GM12878 (cell line): ENCODE results near the gene PIP5KL1. TPM values are rescaled to one million over a fixed set of nuclear protein-coding genes. Genes with fewer than 3 reads are reported as not detected.

Experiments
- ASH2L ChIP-seq: fragments of 300-600, 200-600 bp; sonication (generic); IDR thresholded peaks from 2 replicates; pipeline ENCODE4 v1.6.1; 2017; ENCODE audit warnings: low read depth, mild to moderate bottlenecking, borderline replicate concordance
- CEBPB ChIP-seq, 2 experiments: fragments of 150-350 bp in 1 of 2; IDR thresholded peaks; 2 replicates each; pipeline ENCODE4 v1.6.1; 2012 to 2014; ENCODE audit warnings: low read depth in 2 of 2, low read length in 2 of 2, borderline replicate concordance in 1 of 2, inconsistent platforms in 1 of 2
- CHD2 ChIP-seq: IDR thresholded peaks from 2 replicates; pipeline ENCODE4 v1.6.1; 2011; ENCODE audit warnings: low read depth, low read length, improper control_type of control experiment, borderline replicate concordance
- CREB1 ChIP-seq: IDR thresholded peaks from 2 replicates; pipeline ENCODE4 v1.6.1; 2012; ENCODE audit warnings: low read depth, mild to moderate bottlenecking, inconsistent platforms
- ESRRA ChIP-seq: IDR thresholded peaks from 2 replicates; pipeline ENCODE4 v1.6.1; 2012; ENCODE audit warnings: mild to moderate bottlenecking, low read length, improper control_type of control experiment
- FOS ChIP-seq: IDR thresholded peaks from 3 replicates; pipeline ENCODE4 v1.6.1; 2011; ENCODE audit warnings: borderline replicate concordance; ENCODE audit not compliant: insufficient read length; ENCODE audit errors: extremely low read depth
- LARP7 ChIP-seq: fragments of 450-650 bp; IDR thresholded peaks from 2 replicates; pipeline ENCODE4 v1.6.1; 2017; ENCODE audit warnings: mild to moderate bottlenecking
- PAX5 ChIP-seq: IDR thresholded peaks from 2 replicates; pipeline ENCODE4 v1.6.1; 2011; ENCODE audit warnings: low read depth, low read length, borderline replicate concordance
- RAD51 ChIP-seq: fragments of 450-650 bp; IDR thresholded peaks from 2 replicates; pipeline ENCODE4 v1.6.1; 2016; ENCODE audit warnings: moderate library complexity, mild to moderate bottlenecking, inconsistent platforms
- SIX5 ChIP-seq: IDR thresholded peaks from 2 replicates; pipeline ENCODE4 v1.6.1; 2011; ENCODE audit warnings: mild to moderate bottlenecking, low read depth, low read length, moderate library complexity; ENCODE audit not compliant: severe bottlenecking
- SMAD5 ChIP-seq: IDR thresholded peaks from 2 replicates; pipeline ENCODE4 v1.6.1; 2016; ENCODE audit warnings: antibody characterized with exemption, low read depth
- SPI1 ChIP-seq: IDR thresholded peaks from 2 replicates; pipeline ENCODE4 v1.6.1; 2011; ENCODE audit warnings: low read depth, mild to moderate bottlenecking, low read length, moderate library complexity, borderline replicate concordance; ENCODE audit not compliant: insufficient read depth
- SUZ12 ChIP-seq: fragments of 200-600 bp; sonication (generic); IDR thresholded peaks from one replicate; pipeline ENCODE4 v1.6.1; 2018; ENCODE audit warnings: antibody characterized with exemption, mild to moderate bottlenecking; ENCODE audit not compliant: unreplicated experiment
- TCF7 ChIP-seq: IDR thresholded peaks from 2 replicates; pipeline ENCODE4 v1.6.1; 2014; ENCODE audit warnings: antibody characterized with exemption, borderline replicate concordance
- ZNF24 ChIP-seq: fragments of 450-650 bp; IDR thresholded peaks from 2 replicates; pipeline ENCODE4 v1.6.1; 2017; ENCODE audit warnings: antibody characterized with exemption, mild to moderate bottlenecking
- ZNF384 ChIP-seq: IDR thresholded peaks from 2 replicates; pipeline ENCODE4 v1.6.1; 2012; ENCODE audit warnings: low read depth, mild to moderate bottlenecking, low read length, improper control_type of control experiment, borderline replicate concordance
- polyA plus RNA-seq, 11 experiments: library from polyadenylated mRNA; depleted of rRNA in 4 of 11; unstranded in 6 of 11; stranded (reverse) in 5 of 11; fragments of >200 nt; fragmentation: Nextera tagmentation in 4 of 11; fragmentation: Illumina TruSeq in 1 of 11; extraction: Ambion mirVana in 4 of 11; extraction: Trizol in 1 of 11; gene quantifications; 1 replicate in 1 of 11; 2 replicates in 10 of 11; pipeline versions ENCODE4 v1.2.1 to v1.2.3, GENCODE V29; 2011 to 2016; ENCODE audit warnings: inconsistent platforms in 2 of 11, missing spikeins in 2 of 11, low read depth in 1 of 11
- total RNA-seq, 4 experiments: library from RNA; depleted of rRNA in 3 of 4; stranded (reverse); fragments of >200 nt in 3 of 4; fragmentation: Illumina TruSeq in 1 of 4; extraction: Trizol in 1 of 4; gene quantifications; 2 replicates each; pipeline versions ENCODE4 v1.2.1 to v1.2.3, GENCODE V29; 2013 to 2021
- TF ChIP-seq, protein P1 (sequence below): fragments of 450-650 bp; IDR thresholded peaks from 2 replicates; pipeline ENCODE4 v1.6.1; 2017; ENCODE audit warnings: antibody characterized with exemption, mild to moderate bottlenecking, moderate library complexity
- TF ChIP-seq, protein P2 (sequence below): fragments of 450-650 bp; IDR thresholded peaks from 2 replicates; pipeline ENCODE4 v1.6.1; 2014; ENCODE audit warnings: mild to moderate bottlenecking
- TF ChIP-seq, protein P3 (sequence below): IDR thresholded peaks from 2 replicates; pipeline ENCODE4 v1.6.1; 2011; ENCODE audit warnings: borderline replicate concordance, low read depth, mild to moderate bottlenecking, moderate library complexity, mixed read lengths, low read length; ENCODE audit not compliant: insufficient read depth; ENCODE audit errors: extremely low read length
- TF ChIP-seq, protein P4 (sequence below): IDR thresholded peaks from 2 replicates; pipeline ENCODE4 v1.6.1; 2011; ENCODE audit warnings: low read depth, low read length, improper control_type of control experiment, borderline replicate concordance
- TF ChIP-seq, protein P5 (sequence below): fragments of 450-650 bp; formaldehyde crosslinking; IDR thresholded peaks from 2 replicates; pipeline ENCODE4 v1.4.0; 2020; ENCODE audit warnings: mild to moderate bottlenecking, moderate library complexity

Gene PIP5KL1
- total and polyA plus RNA-seq, 10 of the 15 experiments (the other 5 are each of a cell fraction or from before 2014, with no cell fraction given), result 0.04 to 0.67 (median 0.43) TPM; not detected in 2

DNA sequence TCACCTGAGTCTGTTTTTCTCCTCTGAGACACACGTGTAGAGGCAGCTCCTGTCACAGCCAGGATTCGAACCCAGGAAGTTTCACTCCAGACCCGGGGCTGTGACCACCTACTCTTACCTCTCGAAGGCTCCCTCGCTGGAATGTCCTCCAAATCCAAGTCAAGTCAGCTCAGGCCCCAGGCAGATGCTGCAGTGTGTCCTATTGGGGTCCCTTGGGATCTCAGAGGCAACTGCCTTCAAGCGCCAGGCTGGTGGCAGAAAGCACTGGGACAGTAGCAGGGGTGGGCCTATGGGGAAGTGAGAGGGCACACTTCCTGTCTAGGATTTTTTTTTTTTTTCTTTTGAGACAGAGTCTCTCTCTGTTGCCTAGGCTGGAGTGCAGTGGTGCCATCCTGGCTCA is 13.0 kb downstream of the PIP5KL1 start (continued):
- TF ChIP-seq, protein P1, sequence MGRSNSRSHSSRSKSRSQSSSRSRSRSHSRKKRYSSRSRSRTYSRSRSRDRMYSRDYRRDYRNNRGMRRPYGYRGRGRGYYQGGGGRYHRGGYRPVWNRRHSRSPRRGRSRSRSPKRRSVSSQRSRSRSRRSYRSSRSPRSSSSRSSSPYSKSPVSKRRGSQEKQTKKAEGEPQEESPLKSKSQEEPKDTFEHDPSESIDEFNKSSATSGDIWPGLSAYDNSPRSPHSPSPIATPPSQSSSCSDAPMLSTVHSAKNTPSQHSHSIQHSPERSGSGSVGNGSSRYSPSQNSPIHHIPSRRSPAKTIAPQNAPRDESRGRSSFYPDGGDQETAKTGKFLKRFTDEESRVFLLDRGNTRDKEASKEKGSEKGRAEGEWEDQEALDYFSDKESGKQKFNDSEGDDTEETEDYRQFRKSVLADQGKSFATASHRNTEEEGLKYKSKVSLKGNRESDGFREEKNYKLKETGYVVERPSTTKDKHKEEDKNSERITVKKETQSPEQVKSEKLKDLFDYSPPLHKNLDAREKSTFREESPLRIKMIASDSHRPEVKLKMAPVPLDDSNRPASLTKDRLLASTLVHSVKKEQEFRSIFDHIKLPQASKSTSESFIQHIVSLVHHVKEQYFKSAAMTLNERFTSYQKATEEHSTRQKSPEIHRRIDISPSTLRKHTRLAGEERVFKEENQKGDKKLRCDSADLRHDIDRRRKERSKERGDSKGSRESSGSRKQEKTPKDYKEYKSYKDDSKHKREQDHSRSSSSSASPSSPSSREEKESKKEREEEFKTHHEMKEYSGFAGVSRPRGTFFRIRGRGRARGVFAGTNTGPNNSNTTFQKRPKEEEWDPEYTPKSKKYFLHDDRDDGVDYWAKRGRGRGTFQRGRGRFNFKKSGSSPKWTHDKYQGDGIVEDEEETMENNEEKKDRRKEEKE, result no peak
- TF ChIP-seq TCF7 (no peak), RAD51 (no peak), SIX5 (no peak), CHD2 (no peak), ASH2L (no peak), ZNF384 (peak; percentile 60), CREB1 (no peak), PAX5 (no peak), ZNF24 (no peak), CEBPB (IDR thresholded peaks at IDR 0.05; ENCODE audit: borderline replicate concordance in 1 of 2, low read depth in 2 of 2, low read length in 2 of 2) (no peak), ESRRA (no peak), FOS (no peak), SUZ12 (no peak), SPI1 (peak; percentile 81), LARP7 (0 out of 2 replicates have a peak, but pooled peaks have one; percentile 0), SMAD5 (no peak)
- TF ChIP-seq, protein P2, sequence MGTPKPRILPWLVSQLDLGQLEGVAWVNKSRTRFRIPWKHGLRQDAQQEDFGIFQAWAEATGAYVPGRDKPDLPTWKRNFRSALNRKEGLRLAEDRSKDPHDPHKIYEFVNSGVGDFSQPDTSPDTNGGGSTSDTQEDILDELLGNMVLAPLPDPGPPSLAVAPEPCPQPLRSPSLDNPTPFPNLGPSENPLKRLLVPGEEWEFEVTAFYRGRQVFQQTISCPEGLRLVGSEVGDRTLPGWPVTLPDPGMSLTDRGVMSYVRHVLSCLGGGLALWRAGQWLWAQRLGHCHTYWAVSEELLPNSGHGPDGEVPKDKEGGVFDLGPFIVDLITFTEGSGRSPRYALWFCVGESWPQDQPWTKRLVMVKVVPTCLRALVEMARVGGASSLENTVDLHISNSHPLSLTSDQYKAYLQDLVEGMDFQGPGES, result no peak
- TF ChIP-seq, protein P3, sequence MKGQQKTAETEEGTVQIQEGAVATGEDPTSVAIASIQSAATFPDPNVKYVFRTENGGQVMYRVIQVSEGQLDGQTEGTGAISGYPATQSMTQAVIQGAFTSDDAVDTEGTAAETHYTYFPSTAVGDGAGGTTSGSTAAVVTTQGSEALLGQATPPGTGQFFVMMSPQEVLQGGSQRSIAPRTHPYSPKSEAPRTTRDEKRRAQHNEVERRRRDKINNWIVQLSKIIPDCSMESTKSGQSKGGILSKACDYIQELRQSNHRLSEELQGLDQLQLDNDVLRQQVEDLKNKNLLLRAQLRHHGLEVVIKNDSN, result no peak
- TF ChIP-seq, protein P4, sequence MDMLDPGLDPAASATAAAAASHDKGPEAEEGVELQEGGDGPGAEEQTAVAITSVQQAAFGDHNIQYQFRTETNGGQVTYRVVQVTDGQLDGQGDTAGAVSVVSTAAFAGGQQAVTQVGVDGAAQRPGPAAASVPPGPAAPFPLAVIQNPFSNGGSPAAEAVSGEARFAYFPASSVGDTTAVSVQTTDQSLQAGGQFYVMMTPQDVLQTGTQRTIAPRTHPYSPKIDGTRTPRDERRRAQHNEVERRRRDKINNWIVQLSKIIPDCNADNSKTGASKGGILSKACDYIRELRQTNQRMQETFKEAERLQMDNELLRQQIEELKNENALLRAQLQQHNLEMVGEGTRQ, result no peak
- TF ChIP-seq, protein P5, sequence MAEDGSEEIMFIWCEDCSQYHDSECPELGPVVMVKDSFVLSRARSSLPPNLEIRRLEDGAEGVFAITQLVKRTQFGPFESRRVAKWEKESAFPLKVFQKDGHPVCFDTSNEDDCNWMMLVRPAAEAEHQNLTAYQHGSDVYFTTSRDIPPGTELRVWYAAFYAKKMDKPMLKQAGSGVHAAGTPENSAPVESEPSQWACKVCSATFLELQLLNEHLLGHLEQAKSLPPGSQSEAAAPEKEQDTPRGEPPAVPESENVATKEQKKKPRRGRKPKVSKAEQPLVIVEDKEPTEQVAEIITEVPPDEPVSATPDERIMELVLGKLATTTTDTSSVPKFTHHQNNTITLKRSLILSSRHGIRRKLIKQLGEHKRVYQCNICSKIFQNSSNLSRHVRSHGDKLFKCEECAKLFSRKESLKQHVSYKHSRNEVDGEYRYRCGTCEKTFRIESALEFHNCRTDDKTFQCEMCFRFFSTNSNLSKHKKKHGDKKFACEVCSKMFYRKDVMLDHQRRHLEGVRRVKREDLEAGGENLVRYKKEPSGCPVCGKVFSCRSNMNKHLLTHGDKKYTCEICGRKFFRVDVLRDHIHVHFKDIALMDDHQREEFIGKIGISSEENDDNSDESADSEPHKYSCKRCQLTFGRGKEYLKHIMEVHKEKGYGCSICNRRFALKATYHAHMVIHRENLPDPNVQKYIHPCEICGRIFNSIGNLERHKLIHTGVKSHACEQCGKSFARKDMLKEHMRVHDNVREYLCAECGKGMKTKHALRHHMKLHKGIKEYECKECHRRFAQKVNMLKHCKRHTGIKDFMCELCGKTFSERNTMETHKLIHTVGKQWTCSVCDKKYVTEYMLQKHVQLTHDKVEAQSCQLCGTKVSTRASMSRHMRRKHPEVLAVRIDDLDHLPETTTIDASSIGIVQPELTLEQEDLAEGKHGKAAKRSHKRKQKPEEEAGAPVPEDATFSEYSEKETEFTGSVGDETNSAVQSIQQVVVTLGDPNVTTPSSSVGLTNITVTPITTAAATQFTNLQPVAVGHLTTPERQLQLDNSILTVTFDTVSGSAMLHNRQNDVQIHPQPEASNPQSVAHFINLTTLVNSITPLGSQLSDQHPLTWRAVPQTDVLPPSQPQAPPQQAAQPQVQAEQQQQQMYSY, result no peak
- TF ChIP-seq, all 136 proteins: peak for 8
